GM23248 (cell line): ENCODE data around the gene RNASEH2B.

Experiments used
- EZH2 ChIP-seq: fragments of 200-600 bp; sonication (generic); IDR thresholded peaks from 2 replicates; pipeline ENCODE4 v1.6.1; 2018; ENCODE audit warnings: antibody characterized with exemption, mild to moderate bottlenecking; ENCODE audit not compliant: insufficient read depth, poor library complexity, severe bottlenecking
- EZH2phosphoT487 ChIP-seq: fragments of 200-600 bp; sonication (generic); IDR thresholded peaks from 2 replicates; pipeline ENCODE4 v1.6.1; 2018; ENCODE audit warnings: antibody characterized with exemption, moderate library complexity, mild to moderate bottlenecking, low read depth; ENCODE audit not compliant: insufficient read depth

GRCh38 chr13:51004111-51004865, 94.7 kb downstream of the RNASEH2B start:
- no peak for TF ChIP-seq EZH2phosphoT487
- no peak for TF ChIP-seq EZH2
